Measurements from ENCODE around the gene CELA1.

DNA sequence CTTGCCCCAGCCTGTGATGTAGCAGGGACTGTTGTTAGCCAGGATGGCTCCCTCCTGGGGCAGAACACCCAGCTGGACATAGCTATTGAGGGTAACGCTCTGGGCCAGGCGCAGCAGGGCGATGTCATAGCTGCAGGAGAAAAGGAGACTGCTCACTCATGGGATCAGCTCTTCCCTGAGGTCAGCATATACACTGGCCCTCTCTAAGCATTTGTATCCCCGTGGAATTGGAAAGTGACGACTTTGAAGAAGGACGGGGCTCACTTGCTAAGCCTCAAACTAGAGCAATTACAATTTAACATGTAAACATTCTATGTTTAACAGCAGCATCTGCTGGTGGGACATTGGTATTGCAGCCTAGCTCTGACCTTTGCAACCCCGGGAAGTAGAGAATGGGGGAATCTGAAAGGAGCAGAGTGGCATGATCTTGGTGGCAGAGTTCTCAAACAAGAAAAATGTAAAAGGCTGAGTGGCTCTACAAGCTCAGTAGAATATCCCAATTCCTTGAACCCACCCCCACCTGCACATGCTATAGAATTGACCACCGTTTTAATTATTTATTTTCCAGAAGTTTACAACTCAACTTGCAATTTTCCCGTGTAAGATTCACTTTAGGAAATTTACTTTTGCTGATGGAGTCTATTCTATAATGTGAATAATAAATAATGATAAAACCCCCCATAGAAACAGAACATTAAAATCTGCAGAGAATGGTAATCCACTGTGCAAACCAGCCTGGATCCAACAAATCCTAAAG, 5.0 kb downstream of the CELA1 start:
- no peak for TF ChIP-seq ZNF274 (IDR thresholded peaks at IDR 0.05; ENCODE audit: low read depth, low read length)
- no peak for TF ChIP-seq YY1 (IDR thresholded peaks at IDR 0.05; ENCODE audit: insufficient read depth, insufficient read length)
- no peak for TF ChIP-seq SUZ12 (IDR thresholded peaks at IDR 0.05; ENCODE audit: extremely low read depth, insufficient read depth, insufficient read length)

Measured in NT2/D1 (cell line).